HuH-7.5 (cell line): ENCODE results near the gene LAMP5.

Source experiments
- DNase-seq: peaks from one replicate; pipeline ENCODE4 v3.0.0; 2011; ENCODE audit warnings: low spot score

Gene LAMP5

GRCh38 chr20:9535449-9535848 lies 21.1 kb downstream of the LAMP5 start:
- no peak for DNase-seq

GRCh38 chr20:9543214-9543613 lies 28.8 kb downstream of the LAMP5 start:
- DNase-seq: no peak

- no peak for DNase-seq
Observed at GRCh38 chr20:9550283-9550682, 35.9 kb downstream of the LAMP5 start.

GRCh38 chr20:9550871-9551270 lies 36.5 kb downstream of the LAMP5 start:
- no peak for DNase-seq

GRCh38 chr20:9551808-9552550 lies 37.6 kb downstream of the LAMP5 start:
- no peak for DNase-seq

GRCh38 chr20:9555781-9556180 lies 41.4 kb downstream of the LAMP5 start:
- no peak for DNase-seq

GRCh38 chr20:9557411-9557810 lies 43.0 kb downstream of the LAMP5 start:
- DNase-seq: no peak

- DNase-seq: no peak
Observed at GRCh38 chr20:9565910-9566550, 51.6 kb downstream of the LAMP5 start.

- DNase-seq: no peak
Observed at GRCh38 chr20:9566977-9567376, 52.6 kb downstream of the LAMP5 start.

GRCh38 chr20:9570612-9571011 lies 56.2 kb downstream of the LAMP5 start:
- no peak for DNase-seq

- no peak for DNase-seq
Observed at GRCh38 chr20:9571783-9572182, 57.4 kb downstream of the LAMP5 start.

- DNase-seq: no peak
Observed at GRCh38 chr20:9572670-9573069, 58.3 kb downstream of the LAMP5 start.

- no peak for DNase-seq
Observed at GRCh38 chr20:9573335-9574151, 59.2 kb downstream of the LAMP5 start.

- no peak for DNase-seq
Observed at GRCh38 chr20:9574181-9574580, 59.8 kb downstream of the LAMP5 start.

- no peak for DNase-seq
Observed at GRCh38 chr20:9574776-9575175, 60.4 kb downstream of the LAMP5 start.

GRCh38 chr20:9575836-9576235 lies 61.4 kb downstream of the LAMP5 start:
- DNase-seq: no peak

- DNase-seq: no peak
Observed at GRCh38 chr20:9576695-9577094, 62.3 kb downstream of the LAMP5 start.

- no peak for DNase-seq
Observed at GRCh38 chr20:9577397-9577796, 63.0 kb downstream of the LAMP5 start.

- DNase-seq: no peak
Observed at GRCh38 chr20:9578594-9578993, 64.2 kb downstream of the LAMP5 start.
